Measurements from ENCODE around the gene STAMBPL1. TPM values are rescaled to one million over a fixed set of nuclear protein-coding genes. Genes with fewer than 3 reads are reported as not detected.
A peak's percentile ranks its signal among the peaks of the same experiment; 100 is the strongest.
"Not testable (repeated sequence)": the region's sequence is repeated elsewhere in the genome, so short reads cannot be mapped to it uniquely, and the experiment has no call there.

The STAMBPL1 gene
- total RNA-seq (2014; rRNA removed; shearing (Covaris generic); ENCODE audit: low replicate concordance) = 15.6 and 62.4 TPM in 2 replicates

DNA sequence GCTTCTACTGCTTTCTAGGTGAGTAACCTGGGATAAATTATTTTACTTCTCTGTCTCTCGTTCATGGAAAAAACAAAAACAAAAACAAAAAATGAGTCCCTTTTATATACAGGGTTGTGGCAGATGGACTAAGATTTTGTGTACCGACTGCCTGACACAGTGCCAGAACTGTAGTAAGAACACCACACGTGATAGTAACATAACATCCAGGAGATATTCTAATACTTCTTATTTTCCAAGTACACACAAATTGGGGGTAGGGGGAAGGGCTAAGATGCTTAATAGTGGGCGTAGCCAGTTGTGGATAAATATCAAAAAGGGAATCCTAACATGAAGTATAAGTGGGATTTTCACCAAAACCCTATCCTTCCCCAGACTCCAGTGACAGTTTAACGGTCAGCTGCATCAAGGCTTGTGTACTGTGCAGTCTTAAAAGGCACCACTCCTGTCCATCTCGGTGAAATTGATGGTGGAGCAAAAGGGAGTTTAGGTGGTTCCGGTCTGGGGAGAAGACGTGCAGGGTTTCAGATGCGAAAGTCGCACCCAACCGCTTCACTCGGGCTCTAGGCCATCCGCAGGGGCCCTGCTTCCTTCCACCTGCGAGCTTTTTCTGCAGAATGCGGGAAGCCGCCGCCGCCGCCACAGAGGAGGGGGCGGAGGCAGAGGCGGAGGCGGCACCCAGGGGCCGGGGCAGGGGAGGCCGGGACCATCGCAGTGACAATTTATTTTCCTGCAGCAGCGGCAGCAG lies at the start of gene STAMBPL1:
TSS of gene STAMBPL1 (plus strand) at position 712 of the 748 bp plus-strand sequence. CDS start 21,464 bp downstream, outside the sequence.
- no peak for DNase-seq (ENCODE audit: low read depth)
- in situ Hi-C loops (cut with HindIII; ENCODE audit: low pct_unique_long_range_greater_than_20kb, low sequenced_read_pairs) = no loop called here

GRCh38 chr10:88830643-88831268 lies 49.3 kb upstream of the STAMBPL1 start:
- DNase-seq (ENCODE audit: low read depth) = no peak
- in situ Hi-C loops (cut with HindIII; ENCODE audit: low pct_unique_long_range_greater_than_20kb, low sequenced_read_pairs) = no loop called here

- DNase-seq (ENCODE audit: low read depth) = no peak
- in situ Hi-C loops (cut with HindIII; ENCODE audit: low pct_unique_long_range_greater_than_20kb, low sequenced_read_pairs) = no loop called here
These were observed 48.3 kb upstream of the STAMBPL1 start for GRCh38 chr10:88831709-88832108.

GRCh38 chr10:88832376-88832775 lies 47.7 kb upstream of the STAMBPL1 start:
- DNase-seq (ENCODE audit: low read depth) = no peak
- in situ Hi-C loops (cut with HindIII; ENCODE audit: low pct_unique_long_range_greater_than_20kb, low sequenced_read_pairs) = no loop called here

- no peak for DNase-seq (ENCODE audit: low read depth)
- in situ Hi-C loops (cut with HindIII; ENCODE audit: low pct_unique_long_range_greater_than_20kb, low sequenced_read_pairs) = no loop called here
These were observed 46.9 kb upstream of the STAMBPL1 start for GRCh38 chr10:88833156-88833555.

DNA sequence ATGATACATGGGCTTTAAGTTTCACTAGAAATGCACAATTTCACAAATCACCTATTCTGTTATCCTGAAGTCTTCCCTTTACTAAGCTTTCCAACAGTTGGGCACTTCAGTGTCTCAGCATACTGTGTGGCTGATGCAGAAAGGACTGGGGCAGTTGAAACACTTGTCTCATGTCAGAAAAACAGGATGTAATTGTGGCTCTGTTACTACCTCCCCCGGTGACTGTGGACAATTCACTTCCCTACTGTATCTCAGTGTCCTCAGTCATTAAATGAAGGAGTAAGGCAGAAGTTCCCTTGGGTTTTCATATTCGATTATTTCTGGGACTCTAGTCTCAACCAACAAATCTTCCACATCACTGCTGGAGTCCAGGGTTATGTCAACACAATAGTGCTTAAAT lies 46.3 kb upstream of the STAMBPL1 start:
- in situ Hi-C loops (cut with HindIII; ENCODE audit: low pct_unique_long_range_greater_than_20kb, low sequenced_read_pairs) = no loop called here
- DNase-seq (ENCODE audit: low read depth) = no peak

- in situ Hi-C loops (cut with HindIII; ENCODE audit: low pct_unique_long_range_greater_than_20kb, low sequenced_read_pairs) = no loop called here
- peak; percentile 71 for DNase-seq (ENCODE audit: low read depth)
These were observed 44.7 kb upstream of the STAMBPL1 start for GRCh38 chr10:88835096-88835909.

- DNase-seq (ENCODE audit: low read depth) = no peak
- in situ Hi-C loops (cut with HindIII; ENCODE audit: low pct_unique_long_range_greater_than_20kb, low sequenced_read_pairs) = no loop called here
These were observed 44.2 kb upstream of the STAMBPL1 start for GRCh38 chr10:88835910-88836221.

DNA sequence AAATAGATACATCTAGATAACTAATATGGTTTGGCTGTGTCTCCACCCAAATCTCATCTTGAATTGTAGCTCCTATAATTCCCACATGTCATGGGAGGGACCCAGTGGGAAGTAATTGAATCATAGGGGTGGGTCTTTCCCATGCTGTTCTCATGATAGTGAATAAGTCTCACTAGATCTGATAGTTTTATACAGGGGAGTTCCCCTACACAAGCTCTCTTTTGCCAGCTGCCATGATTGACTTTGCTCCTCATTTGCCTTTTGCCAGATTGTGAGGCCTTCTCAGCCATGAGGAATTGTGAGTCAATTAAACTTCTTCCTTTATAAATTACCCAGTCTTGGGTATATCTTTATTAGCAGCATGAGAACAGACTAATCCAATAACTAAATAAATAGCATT lies 42.4 kb upstream of the STAMBPL1 start:
- in situ Hi-C loops (cut with HindIII; ENCODE audit: low pct_unique_long_range_greater_than_20kb, low sequenced_read_pairs); DNase-seq (ENCODE audit: low read depth): not testable (repeated sequence)

- no peak for DNase-seq (ENCODE audit: low read depth)
- in situ Hi-C loops (cut with HindIII; ENCODE audit: low pct_unique_long_range_greater_than_20kb, low sequenced_read_pairs) = no loop called here
These were observed 41.2 kb upstream of the STAMBPL1 start for GRCh38 chr10:88838766-88839350.

DNA sequence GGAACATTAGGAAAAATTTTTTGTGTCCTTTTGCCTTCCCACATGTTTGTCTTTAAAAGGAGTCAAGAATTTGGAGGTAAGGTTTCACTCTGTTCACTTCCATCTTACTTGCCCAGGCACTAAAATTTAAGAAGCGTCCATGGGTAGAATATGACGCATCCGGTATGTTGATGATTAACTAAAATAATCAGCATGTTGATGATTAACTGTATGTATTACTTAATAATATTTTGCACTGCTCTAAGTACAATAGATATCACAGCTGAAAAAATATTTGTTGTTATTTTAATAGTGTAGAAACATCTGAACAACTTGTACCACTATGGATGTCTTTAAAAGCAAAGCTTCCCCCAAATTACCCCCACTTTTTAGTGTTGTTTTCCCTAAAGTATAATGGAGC lies 39.9 kb upstream of the STAMBPL1 start:
- in situ Hi-C loops (cut with HindIII; ENCODE audit: low pct_unique_long_range_greater_than_20kb, low sequenced_read_pairs) = no loop called here
- DNase-seq (ENCODE audit: low read depth) = peak; percentile 36

DNA sequence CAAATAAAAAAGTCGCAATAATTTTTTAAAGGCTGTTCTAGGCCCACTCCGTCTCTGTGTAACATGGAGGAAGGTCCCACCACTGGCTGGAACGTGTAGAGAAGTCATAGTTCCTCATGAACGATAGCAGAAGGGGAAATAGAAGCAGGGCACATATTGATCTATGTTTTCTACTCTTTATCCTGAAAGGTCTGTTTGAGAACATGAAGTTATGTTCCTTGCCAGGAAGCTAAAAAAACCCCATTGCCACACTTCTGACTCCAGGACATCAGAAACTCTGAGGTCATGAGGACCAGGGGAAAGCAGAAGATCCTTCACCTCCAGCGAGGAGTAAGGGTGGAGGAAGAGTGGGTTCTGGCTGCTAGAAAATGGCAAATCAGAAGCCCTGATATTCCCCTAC lies 39.2 kb upstream of the STAMBPL1 start:
- DNase-seq (ENCODE audit: low read depth) = no peak
- in situ Hi-C loops (cut with HindIII; ENCODE audit: low pct_unique_long_range_greater_than_20kb, low sequenced_read_pairs) = no loop called here

DNA sequence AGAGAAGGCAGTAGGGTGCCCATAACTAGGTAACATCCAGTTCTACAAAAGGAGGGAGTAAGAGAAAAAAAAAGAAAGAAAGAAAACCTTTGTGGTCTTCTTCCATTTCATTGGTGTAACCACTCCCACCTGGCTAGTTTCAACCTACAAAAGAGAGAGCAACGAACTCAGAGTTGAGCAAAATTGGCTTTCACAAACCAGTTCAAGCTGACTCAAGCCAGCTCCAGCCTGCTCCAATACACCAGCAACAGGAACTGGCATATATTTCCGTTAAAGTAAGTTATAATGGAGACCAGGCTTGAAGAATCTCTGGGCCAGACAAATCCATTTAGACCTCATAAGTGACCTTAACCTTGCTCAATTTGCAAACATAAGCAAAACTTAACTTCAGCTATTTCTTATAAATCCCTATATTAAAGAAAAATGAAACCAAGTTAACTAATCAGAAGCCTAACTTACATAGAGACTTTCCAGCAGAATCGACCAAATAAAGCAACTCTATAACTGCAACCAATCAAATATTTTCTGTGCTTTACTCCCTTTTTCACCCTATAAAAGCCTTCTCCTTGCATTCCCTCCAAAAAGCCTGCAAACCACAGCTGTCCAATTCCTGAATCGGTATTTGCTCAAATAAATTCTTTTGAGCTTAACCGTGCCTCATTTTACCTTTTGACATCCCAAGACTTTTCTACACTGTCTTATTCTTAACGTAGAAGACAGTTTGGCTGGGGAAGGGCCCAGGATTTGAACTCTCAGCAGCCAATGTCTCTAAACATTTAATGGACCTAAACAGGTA lies 38.5 kb upstream of the STAMBPL1 start:
- in situ Hi-C loops (cut with HindIII; ENCODE audit: low pct_unique_long_range_greater_than_20kb, low sequenced_read_pairs) = no loop called here
- DNase-seq (ENCODE audit: low read depth) = no peak

- no peak for DNase-seq (ENCODE audit: low read depth)
- in situ Hi-C loops (cut with HindIII; ENCODE audit: low pct_unique_long_range_greater_than_20kb, low sequenced_read_pairs) = no loop called here
These were observed 36.9 kb upstream of the STAMBPL1 start for GRCh38 chr10:88843171-88843570.

GRCh38 chr10:88848499-88848898 lies 31.5 kb upstream of the STAMBPL1 start:
- in situ Hi-C loops (cut with HindIII; ENCODE audit: low pct_unique_long_range_greater_than_20kb, low sequenced_read_pairs) = no loop called here
- peak; percentile 16 for DNase-seq (ENCODE audit: low read depth)

DNA sequence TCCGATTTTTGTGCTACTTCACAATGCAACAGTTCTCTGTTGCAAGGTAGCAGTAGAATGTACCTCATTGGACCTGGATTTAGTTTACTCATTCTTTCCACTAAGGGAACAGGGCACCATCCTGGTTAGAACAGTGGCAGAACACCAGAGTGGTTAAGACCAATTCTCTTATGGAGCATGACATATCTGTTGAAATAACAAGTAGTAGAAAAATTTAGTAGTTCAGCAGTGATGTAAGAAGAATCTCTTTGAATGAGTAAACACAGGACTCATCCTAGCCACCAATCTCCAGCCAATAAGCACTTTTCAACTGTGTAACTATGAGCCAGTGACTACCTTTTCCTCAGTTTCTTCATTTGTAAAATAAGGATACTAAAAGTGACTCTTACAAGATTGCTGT lies 30.8 kb upstream of the STAMBPL1 start:
- no peak for DNase-seq (ENCODE audit: low read depth)
- in situ Hi-C loops (cut with HindIII; ENCODE audit: low pct_unique_long_range_greater_than_20kb, low sequenced_read_pairs) = no loop called here

DNA sequence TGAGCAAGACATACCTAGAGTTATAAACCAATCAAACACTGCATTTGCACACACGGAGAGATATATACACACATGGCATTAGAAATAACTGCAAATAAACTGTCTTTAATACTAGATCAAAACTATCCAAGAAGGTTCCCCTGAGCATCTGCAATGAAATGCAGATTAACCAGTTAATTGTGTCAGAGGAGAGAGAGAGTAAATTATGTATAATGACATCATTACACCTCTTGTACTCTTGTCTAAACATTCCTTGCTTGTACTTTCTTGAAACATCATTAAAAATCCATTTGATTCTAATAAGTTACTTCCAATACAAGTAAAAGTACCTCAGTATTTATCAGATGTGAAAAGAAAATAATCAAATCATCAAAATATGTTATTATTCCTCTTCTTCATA lies 29.3 kb upstream of the STAMBPL1 start:
- DNase-seq (ENCODE audit: low read depth) = no peak
- in situ Hi-C loops (cut with HindIII; ENCODE audit: low pct_unique_long_range_greater_than_20kb, low sequenced_read_pairs) = no loop called here

DNA sequence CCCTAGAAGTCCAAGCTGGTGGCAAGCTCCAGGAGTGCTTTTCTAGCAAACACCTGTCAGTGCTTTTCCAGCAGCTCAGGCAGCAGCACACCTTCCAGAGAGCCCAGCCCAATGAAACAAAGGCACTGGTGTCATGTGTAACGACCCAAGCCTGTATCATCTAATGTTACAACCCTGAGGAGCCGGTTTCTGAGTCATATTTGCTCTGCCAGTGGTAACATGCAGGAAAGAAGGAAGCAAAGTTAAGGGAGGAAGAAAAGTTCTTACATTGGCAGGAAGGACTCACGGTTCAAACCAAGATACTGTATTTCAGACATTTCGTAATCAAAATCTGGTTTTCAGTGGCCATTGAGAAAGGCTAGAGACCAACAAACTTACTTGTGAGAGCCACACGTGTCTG lies 28.3 kb upstream of the STAMBPL1 start, which contains the start of gene ANKRD22:
TSS of gene ANKRD22 (minus strand) at position 139 of the 400 bp plus-strand sequence. CDS start 237 bp downstream, outside the sequence.
- DNase-seq (ENCODE audit: low read depth) = peak; percentile 46
- in situ Hi-C loops (cut with HindIII; ENCODE audit: low pct_unique_long_range_greater_than_20kb, low sequenced_read_pairs) = no loop called here

All from Caki2 (cell line).